HepG2 (cell line): ENCODE measurements around the gene DYNC2H1. TPM values are rescaled to one million over a fixed set of nuclear protein-coding genes. Genes with fewer than 3 reads are reported as not detected.
A peak's percentile ranks its signal among the peaks of the same experiment; 100 is the strongest.

Experiments
- CENPBD1 ChIP-seq: sonication (generic); formaldehyde crosslinking; IDR thresholded peaks from 2 replicates; pipeline ENCODE4 v1.8.0; 2022; ENCODE audit warnings: missing genetic modification reagents, low read depth, mild to moderate bottlenecking, borderline replicate concordance
- FOXO4 ChIP-seq: sonication (generic); formaldehyde crosslinking; conservative IDR thresholded peaks from 2 replicates; pipeline ENCODE4 v1.8.1; 2023; ENCODE audit warnings: missing genetic modification reagents
- GATA4 ChIP-seq: sonication (generic); IDR thresholded peaks from 2 replicates; pipeline ENCODE4 v1.6.1; 2016; ENCODE audit warnings: antibody characterized with exemption, low read depth, borderline replicate concordance
- IKZF5 ChIP-seq: IDR thresholded peaks from 2 replicates; pipeline ENCODE4 v1.6.1; 2018; ENCODE audit warnings: missing genetic modification reagents, mild to moderate bottlenecking, missing compliant biosample characterization
- MYNN ChIP-seq: sonication (generic); formaldehyde crosslinking; IDR thresholded peaks from 2 replicates; pipeline ENCODE4 v1.4.0; 2020; ENCODE audit warnings: mild to moderate bottlenecking, low read depth, missing genetic modification reagents
- STAG1 ChIP-seq: sonication (generic); formaldehyde crosslinking; IDR thresholded peaks from 2 replicates; pipeline ENCODE4 v1.4.0; 2020; ENCODE audit warnings: missing genetic modification reagents
- TSC22D2 ChIP-seq: sonication (generic); formaldehyde crosslinking; IDR thresholded peaks from 2 replicates; pipeline ENCODE4 v1.5.1; 2020; ENCODE audit warnings: missing genetic modification reagents, mild to moderate bottlenecking, borderline replicate concordance
- U2AF1 ChIP-seq: fragments of 200-400 bp; formaldehyde crosslinking; optimal IDR thresholded peaks from 2 replicates; pipeline ENCODE3; 2017; ENCODE audit warnings: mild to moderate bottlenecking, low read depth, low read length
- XBP1 ChIP-seq: sonication (generic); formaldehyde crosslinking; IDR thresholded peaks from 2 replicates; pipeline ENCODE4 v1.5.0; 2020; ENCODE audit warnings: missing genetic modification reagents
- ZNF260 ChIP-seq: sonication (generic); formaldehyde crosslinking; IDR thresholded peaks from 2 replicates; pipeline ENCODE4 v1.4.0; 2020; ENCODE audit warnings: missing genetic modification reagents, low read depth, mild to moderate bottlenecking, borderline replicate concordance
- ZNF274 ChIP-seq: sonication (generic); formaldehyde crosslinking; IDR thresholded peaks from 2 replicates; pipeline ENCODE4 v1.5.1; 2020; ENCODE audit warnings: mild to moderate bottlenecking, missing genetic modification reagents
- ZNF318 ChIP-seq: sonication (generic); formaldehyde crosslinking; IDR thresholded peaks from 2 replicates; pipeline ENCODE4 v1.4.0; 2020; ENCODE audit warnings: mild to moderate bottlenecking, missing genetic modification reagents
- ZNF350 ChIP-seq: sonication (generic); formaldehyde crosslinking; IDR thresholded peaks from 2 replicates; pipeline ENCODE4 v1.4.0; 2020; ENCODE audit warnings: mild to moderate bottlenecking, low read depth, missing genetic modification reagents, borderline replicate concordance
- ZNF512 ChIP-seq: sonication (generic); formaldehyde crosslinking; IDR thresholded peaks from 2 replicates; pipeline ENCODE4 v1.4.0; 2020; ENCODE audit warnings: mild to moderate bottlenecking, missing genetic modification reagents
- polyA plus RNA-seq, 8 experiments: library from polyadenylated mRNA; depleted of rRNA in 3 of 8; stranded (reverse) in 7 of 8; unstranded in 1 of 8; fragments of >200 nt; fragmentation: Illumina TruSeq in 4 of 8; extraction: Trizol in 4 of 8; gene quantifications; 2 replicates each; pipeline versions ENCODE4 v1.2.1 to v1.2.3, GENCODE V29; 2011 to 2016; ENCODE audit warnings: low read depth in 4 of 8, missing spikeins in 1 of 8, mixed read lengths in 1 of 8; ENCODE audit not compliant: insufficient read depth in 1 of 8
- total RNA-seq, 5 experiments: library from RNA; depleted of rRNA; stranded (reverse); fragments of >200 nt; fragmentation: Illumina TruSeq; extraction: Trizol; gene quantifications; 2 replicates each; pipeline ENCODE4 v1.2.3, GENCODE V29; 2016; ENCODE audit warnings: low read depth in 1 of 5

Gene DYNC2H1
- total and polyA plus RNA-seq, 2 of the 13 experiments (the other 11 are each of a cell fraction or from before 2014, with no cell fraction given): 0.49 to 0.66 TPM

- TF ChIP-seq ZNF260 (CRISPR knock-in tag) (no peak), U2AF1 (no peak), ZNF350 (no peak; the same call in 1 of the 2 replicates), CENPBD1 (CRISPR knock-in tag) (no peak), ZNF512 (CRISPR knock-in tag) (no peak), FOXO4 (CRISPR knock-in tag) (0 out of 2 replicates have a peak, but pooled peaks have one; percentile 46), GATA4 (no peak), MYNN (CRISPR knock-in tag) (peak; percentile 96; the same call in 1 of the 2 replicates), IKZF5 (CRISPR knock-in tag) (0 out of 2 replicates have a peak, but pooled peaks have one; percentile 60), ZNF318 (no peak), XBP1 (CRISPR knock-in tag) (no peak), STAG1 (CRISPR knock-in tag) (peak; percentile 24), TSC22D2 (CRISPR knock-in tag) (peak; percentile 73; the same call in 1 of the 2 replicates), ZNF274 (CRISPR knock-in tag) (no peak)
Observed at GRCh38 chr11:103108933-103109817, at the start of gene DYNC2H1 (continued).
